ENCODE measurements around the gene EIF5A. TPM values are rescaled to one million over a fixed set of nuclear protein-coding genes. Genes with fewer than 3 reads are reported as not detected.

The EIF5A gene
- total RNA-seq, 1 donor, result 436 TPM

- no peak for DNase-seq (ENCODE audit: insufficient read length, low spot score, missing footprints)
- Histone ChIP-seq H2AFZ (ENCODE audit: low read length) (peak overlapping the region; percentile 86), H3K79me2 (ENCODE audit: insufficient read depth, low read length) (peaks cover 39% of the 10 kb centered on the region), H4K20me1 (ENCODE audit: insufficient read depth, low read length) (peaks cover 37% of the 10 kb centered on the region), H3K9me3 (ENCODE audit: low read depth, low read length) (no peaks in the 10 kb centered on the region), H3K27me3 (ENCODE audit: insufficient read depth, low read length) (no peaks in the 10 kb centered on the region), H3K4me3 (ENCODE audit: insufficient read depth, low read length) (peak overlapping the region; percentile 95), H3K27ac (ENCODE audit: low read depth, low read length) (peak overlapping the region; percentile 94), H3K4me2 (ENCODE audit: insufficient read depth, low read length) (peak overlapping the region; percentile 96), H3K4me1 (ENCODE audit: insufficient read depth, low read length) (peaks cover 50% of the 10 kb centered on the region), H3K36me3 (ENCODE audit: insufficient read depth, low read length) (no peaks in the 10 kb centered on the region)
- TF ChIP-seq CTCF (IDR thresholded peaks at IDR 0.05; ENCODE audit: extremely low read depth, low read depth, low read length), result peak; percentile 52
Measured at GRCh38 chr17:7352503-7352889, 45.1 kb downstream of the EIF5A start.

GRCh38 chr17:7352910-7353635 is 45.6 kb downstream of the EIF5A start:
- Histone ChIP-seq H3K4me1 (ENCODE audit: insufficient read depth, low read length) (peaks cover 48% of the 10 kb centered on the region), H3K9me3 (ENCODE audit: low read depth, low read length) (no peaks in the 10 kb centered on the region), H3K79me2 (ENCODE audit: insufficient read depth, low read length) (peaks cover 39% of the 10 kb centered on the region), H3K27ac (ENCODE audit: low read depth, low read length) (no peak overlapping the region), H3K36me3 (ENCODE audit: insufficient read depth, low read length) (no peaks in the 10 kb centered on the region), H4K20me1 (ENCODE audit: insufficient read depth, low read length) (peaks cover 33% of the 10 kb centered on the region), H2AFZ (ENCODE audit: low read length) (no peak overlapping the region), H3K4me3 (ENCODE audit: insufficient read depth, low read length) (peak overlapping the region; percentile 95), H3K27me3 (ENCODE audit: insufficient read depth, low read length) (no peaks in the 10 kb centered on the region), H3K4me2 (ENCODE audit: insufficient read depth, low read length) (peak overlapping the region; percentile 96)
- TF ChIP-seq CTCF (IDR thresholded peaks at IDR 0.05; ENCODE audit: extremely low read depth, low read depth, low read length), result no peak
- DNase-seq (ENCODE audit: insufficient read length, low spot score, missing footprints), result peak; percentile 60

GRCh38 chr17:7354262-7354843 is 46.9 kb downstream of the EIF5A start:
- Histone ChIP-seq H3K79me2 (ENCODE audit: insufficient read depth, low read length) (peaks cover 39% of the 10 kb centered on the region), H3K9me3 (ENCODE audit: low read depth, low read length) (no peaks in the 10 kb centered on the region), H3K4me3 (ENCODE audit: insufficient read depth, low read length) (peak overlapping the region; percentile 95), H3K4me1 (ENCODE audit: insufficient read depth, low read length) (peaks cover 35% of the 10 kb centered on the region), H3K4me2 (ENCODE audit: insufficient read depth, low read length) (peak overlapping the region; percentile 96), H3K27me3 (ENCODE audit: insufficient read depth, low read length) (no peaks in the 10 kb centered on the region), H2AFZ (ENCODE audit: low read length) (no peak overlapping the region), H3K36me3 (ENCODE audit: insufficient read depth, low read length) (no peaks in the 10 kb centered on the region), H3K27ac (ENCODE audit: low read depth, low read length) (peak overlapping the region; percentile 46), H4K20me1 (ENCODE audit: insufficient read depth, low read length) (peaks cover 26% of the 10 kb centered on the region)
- no peak for TF ChIP-seq CTCF (IDR thresholded peaks at IDR 0.05; ENCODE audit: extremely low read depth, low read depth, low read length)
- peak; percentile 89 for DNase-seq (ENCODE audit: insufficient read length, low spot score, missing footprints)

DNA sequence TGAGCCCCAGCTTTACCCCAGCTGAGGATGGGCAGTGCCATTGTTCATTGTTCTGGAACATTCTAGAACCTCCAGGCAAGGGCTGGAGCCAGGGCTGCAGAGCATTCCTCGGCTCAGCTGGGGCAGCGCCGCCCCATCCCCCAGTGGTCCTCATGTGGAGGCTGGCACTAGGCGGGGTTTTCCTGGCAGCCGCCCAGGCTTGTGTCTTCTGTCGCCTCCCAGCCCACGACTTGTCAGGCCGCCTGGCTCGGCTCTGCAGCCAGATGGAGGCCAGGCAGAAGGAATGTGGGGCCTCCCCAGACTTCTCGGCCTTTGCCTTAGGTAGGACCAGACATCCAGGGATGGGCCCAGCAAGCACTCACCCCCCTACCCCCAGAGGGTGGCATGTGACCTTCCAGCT is 47.6 kb downstream of the EIF5A start, which contains the start of gene TMEM95:
Gene TMEM95 (plus strand): TSS at position 104 of the 400 bp plus-strand sequence. CDS start 49 bp downstream, at position 153.
- no peak for TF ChIP-seq CTCF (IDR thresholded peaks at IDR 0.05; ENCODE audit: extremely low read depth, low read depth, low read length)
- Histone ChIP-seq H2AFZ (ENCODE audit: low read length) (no peak within 1 kb of the TSS), H3K27me3 (ENCODE audit: insufficient read depth, low read length) (no peaks in the 10 kb centered on the region), H3K4me2 (ENCODE audit: insufficient read depth, low read length) (peak within 1 kb of the TSS; percentile 96), H3K4me1 (ENCODE audit: insufficient read depth, low read length) (peaks cover 28% of the 10 kb centered on the region), H4K20me1 (ENCODE audit: insufficient read depth, low read length) (peaks cover 26% of the 10 kb centered on the region), H3K4me3 (ENCODE audit: insufficient read depth, low read length) (peak within 1 kb of the TSS; percentile 95), H3K9me3 (ENCODE audit: low read depth, low read length) (no peaks in the 10 kb centered on the region), H3K79me2 (ENCODE audit: insufficient read depth, low read length) (peaks cover 39% of the 10 kb centered on the region), H3K27ac (ENCODE audit: low read depth, low read length) (peak within 1 kb of the TSS; percentile 46), H3K36me3 (ENCODE audit: insufficient read depth, low read length) (no peaks in the 10 kb centered on the region)
- peak; percentile 39 for DNase-seq (ENCODE audit: insufficient read length, low spot score, missing footprints)
